ENCODE measurements around the gene PDE7B.

DNA sequence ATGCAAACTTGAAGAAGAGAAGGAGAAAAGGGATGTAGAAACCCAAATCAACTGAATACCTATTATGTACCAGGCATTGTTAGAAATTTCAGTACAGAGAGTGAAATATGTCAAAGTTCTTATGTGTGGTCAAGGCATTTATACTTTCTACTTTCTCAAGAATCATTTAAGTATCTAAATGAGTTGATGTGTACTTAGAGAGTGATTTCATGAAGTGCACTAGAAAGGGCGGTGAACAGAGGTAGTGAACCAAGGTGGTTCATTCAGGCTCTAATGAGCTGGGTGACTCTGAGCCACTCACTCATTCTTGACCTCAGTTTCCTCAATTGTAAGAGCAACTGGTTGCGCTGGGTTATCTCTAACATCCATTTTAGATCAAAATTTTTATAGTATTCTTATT lies 3.3 kb downstream of the PDE7B start:
- TF ChIP-seq, protein P1, sequence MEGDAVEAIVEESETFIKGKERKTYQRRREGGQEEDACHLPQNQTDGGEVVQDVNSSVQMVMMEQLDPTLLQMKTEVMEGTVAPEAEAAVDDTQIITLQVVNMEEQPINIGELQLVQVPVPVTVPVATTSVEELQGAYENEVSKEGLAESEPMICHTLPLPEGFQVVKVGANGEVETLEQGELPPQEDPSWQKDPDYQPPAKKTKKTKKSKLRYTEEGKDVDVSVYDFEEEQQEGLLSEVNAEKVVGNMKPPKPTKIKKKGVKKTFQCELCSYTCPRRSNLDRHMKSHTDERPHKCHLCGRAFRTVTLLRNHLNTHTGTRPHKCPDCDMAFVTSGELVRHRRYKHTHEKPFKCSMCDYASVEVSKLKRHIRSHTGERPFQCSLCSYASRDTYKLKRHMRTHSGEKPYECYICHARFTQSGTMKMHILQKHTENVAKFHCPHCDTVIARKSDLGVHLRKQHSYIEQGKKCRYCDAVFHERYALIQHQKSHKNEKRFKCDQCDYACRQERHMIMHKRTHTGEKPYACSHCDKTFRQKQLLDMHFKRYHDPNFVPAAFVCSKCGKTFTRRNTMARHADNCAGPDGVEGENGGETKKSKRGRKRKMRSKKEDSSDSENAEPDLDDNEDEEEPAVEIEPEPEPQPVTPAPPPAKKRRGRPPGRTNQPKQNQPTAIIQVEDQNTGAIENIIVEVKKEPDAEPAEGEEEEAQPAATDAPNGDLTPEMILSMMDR (IDR thresholded peaks at IDR 0.05), result no peak
- TF ChIP-seq POLR2AphosphoS5 (IDR thresholded peaks at IDR 0.05), result no peak
- TF ChIP-seq EP300 (IDR thresholded peaks at IDR 0.05), result no peak
